Measurements from ENCODE around the gene MRTFA.
"Not testable (repeated sequence)": the region's sequence is repeated elsewhere in the genome, so short reads cannot be mapped to it uniquely, and the experiment has no call there.

Gene MRTFA

DNA sequence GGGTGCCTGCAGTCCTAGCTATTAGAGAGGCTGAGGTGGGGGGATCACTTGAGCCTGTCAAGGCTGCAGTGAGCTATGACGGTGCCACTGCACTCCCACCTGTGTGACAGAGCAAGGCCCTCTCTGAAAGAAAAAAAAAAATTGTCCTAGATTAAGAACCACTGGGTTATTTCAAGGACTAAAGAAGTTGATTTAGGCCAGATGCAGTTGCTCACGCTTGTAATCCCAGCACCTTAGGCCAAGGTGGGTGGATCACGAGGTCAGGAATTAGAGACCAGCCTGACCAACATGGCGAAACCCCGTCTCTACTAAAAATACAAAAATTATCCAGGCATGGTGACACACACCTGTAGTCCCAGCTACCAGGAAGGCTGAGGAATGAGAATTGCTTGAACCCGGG lies 129.0 kb downstream of the MRTFA start:
- TF ChIP-seq, protein P1, sequence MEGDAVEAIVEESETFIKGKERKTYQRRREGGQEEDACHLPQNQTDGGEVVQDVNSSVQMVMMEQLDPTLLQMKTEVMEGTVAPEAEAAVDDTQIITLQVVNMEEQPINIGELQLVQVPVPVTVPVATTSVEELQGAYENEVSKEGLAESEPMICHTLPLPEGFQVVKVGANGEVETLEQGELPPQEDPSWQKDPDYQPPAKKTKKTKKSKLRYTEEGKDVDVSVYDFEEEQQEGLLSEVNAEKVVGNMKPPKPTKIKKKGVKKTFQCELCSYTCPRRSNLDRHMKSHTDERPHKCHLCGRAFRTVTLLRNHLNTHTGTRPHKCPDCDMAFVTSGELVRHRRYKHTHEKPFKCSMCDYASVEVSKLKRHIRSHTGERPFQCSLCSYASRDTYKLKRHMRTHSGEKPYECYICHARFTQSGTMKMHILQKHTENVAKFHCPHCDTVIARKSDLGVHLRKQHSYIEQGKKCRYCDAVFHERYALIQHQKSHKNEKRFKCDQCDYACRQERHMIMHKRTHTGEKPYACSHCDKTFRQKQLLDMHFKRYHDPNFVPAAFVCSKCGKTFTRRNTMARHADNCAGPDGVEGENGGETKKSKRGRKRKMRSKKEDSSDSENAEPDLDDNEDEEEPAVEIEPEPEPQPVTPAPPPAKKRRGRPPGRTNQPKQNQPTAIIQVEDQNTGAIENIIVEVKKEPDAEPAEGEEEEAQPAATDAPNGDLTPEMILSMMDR (IDR thresholded peaks at IDR 0.05): no peak
- TF ChIP-seq ZFX (IDR thresholded peaks at IDR 0.05; ENCODE audit: borderline replicate concordance): no peak
- no peak overlapping the region for H3K27ac ChIP-seq

DNA sequence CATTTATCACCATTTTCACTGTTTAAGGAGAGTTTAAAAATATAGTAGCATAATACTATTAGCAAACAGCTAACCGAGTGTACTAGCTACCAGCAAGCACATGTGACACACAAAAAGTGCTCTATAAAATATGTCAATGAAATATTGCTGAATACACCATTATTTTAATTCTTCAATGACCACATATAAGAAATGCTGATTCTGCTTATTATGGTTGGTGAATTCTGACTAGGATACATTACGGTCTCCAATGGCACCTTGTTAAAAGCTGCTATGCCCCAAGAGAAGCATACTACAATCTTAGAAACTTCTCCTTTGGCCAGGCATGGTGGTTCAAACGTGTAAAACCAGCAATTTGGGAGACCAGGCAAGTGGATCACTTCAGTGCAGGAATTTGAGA lies 129.8 kb downstream of the MRTFA start:
- TF ChIP-seq ZFX (IDR thresholded peaks at IDR 0.05; ENCODE audit: borderline replicate concordance): no peak
- TF ChIP-seq, protein P1 (IDR thresholded peaks at IDR 0.05): no peak
- H3K27ac ChIP-seq: no peak overlapping the region

DNA sequence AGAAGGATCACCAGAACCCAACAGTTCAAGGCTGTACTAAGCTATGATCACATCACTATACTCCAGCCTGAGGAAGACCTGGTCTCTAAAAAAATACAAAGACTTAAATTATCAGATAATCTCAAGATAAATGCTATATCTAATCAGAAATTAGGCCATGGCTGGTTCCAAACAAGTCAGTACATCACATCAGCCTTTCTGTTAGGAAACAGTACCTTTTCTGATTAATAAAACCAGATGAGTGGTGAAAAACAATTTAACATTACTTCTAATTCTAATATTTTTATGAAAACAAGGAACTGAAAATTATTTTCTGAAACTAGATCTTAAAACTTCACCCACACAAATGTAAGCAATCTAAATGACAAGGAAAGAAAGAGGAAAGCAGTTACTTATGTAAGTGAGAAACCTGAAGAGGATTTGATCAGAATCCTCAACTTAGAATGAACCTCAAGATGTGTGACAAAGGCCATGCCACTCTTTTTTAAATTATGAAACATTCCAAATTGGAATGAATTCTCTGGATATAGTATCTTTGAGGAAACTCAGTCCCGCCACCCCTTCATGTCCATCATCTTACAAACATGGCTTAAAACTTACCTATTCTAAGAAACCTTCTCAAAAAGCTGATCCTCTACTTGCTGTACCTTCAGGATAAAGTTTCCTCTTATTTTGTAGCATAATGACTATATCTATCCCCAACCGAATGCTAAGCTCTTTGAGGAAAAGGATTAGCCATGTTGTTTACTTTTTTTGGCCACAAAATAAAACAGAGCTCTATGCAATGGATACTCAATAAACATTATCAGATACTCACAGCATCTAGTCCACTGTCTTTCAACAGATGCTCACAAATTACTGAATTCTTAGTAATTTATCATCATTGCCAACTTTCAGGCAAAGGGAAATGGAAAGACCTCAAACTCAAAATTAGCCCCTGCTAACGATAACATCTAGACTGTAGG lies 132.0 kb downstream of the MRTFA start:
- no peak for TF ChIP-seq ZFX (IDR thresholded peaks at IDR 0.05; ENCODE audit: borderline replicate concordance)
- TF ChIP-seq, protein P1 (IDR thresholded peaks at IDR 0.05): no peak
- no peak overlapping the region for H3K27ac ChIP-seq

DNA sequence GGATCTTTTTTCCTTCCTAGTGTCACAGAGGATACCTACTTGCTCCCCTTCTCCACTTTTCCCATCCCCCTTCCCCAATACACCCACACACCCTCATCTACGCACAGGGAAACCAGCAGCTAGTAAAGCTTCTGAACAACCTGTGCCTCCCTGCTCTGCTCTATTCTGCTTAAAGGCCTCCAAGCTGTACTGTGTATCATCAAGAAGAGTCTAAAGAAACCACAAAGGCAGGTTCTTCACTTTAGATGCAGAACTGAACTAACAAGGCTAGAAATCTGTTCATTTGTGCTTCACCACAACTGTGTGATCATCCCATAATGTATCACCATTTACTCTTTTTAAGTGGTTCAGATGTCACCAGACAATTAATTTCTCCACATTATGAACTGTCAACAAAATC lies 133.6 kb downstream of the MRTFA start:
- H3K27ac ChIP-seq: no peak overlapping the region
- no peak for TF ChIP-seq ZFX (IDR thresholded peaks at IDR 0.05; ENCODE audit: borderline replicate concordance)
- TF ChIP-seq, protein P1 (IDR thresholded peaks at IDR 0.05): no peak

DNA sequence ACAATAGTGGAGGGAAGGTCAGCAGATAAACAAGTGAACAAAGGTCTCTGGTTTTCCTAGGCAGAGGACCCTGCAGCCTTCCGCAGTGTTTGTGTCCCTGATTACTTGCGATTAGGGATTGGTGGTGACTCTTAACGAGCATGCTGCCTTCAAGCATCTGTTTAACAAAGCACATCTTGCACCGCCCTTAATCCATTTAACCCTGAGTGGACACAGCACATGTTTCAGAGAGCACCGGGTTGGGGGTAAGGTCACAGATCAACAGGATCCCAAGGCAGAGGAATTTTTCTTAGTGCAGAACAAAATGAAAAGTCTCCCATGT lies 136.1 kb downstream of the MRTFA start:
- not testable (repeated sequence) for H3K27ac ChIP-seq

DNA sequence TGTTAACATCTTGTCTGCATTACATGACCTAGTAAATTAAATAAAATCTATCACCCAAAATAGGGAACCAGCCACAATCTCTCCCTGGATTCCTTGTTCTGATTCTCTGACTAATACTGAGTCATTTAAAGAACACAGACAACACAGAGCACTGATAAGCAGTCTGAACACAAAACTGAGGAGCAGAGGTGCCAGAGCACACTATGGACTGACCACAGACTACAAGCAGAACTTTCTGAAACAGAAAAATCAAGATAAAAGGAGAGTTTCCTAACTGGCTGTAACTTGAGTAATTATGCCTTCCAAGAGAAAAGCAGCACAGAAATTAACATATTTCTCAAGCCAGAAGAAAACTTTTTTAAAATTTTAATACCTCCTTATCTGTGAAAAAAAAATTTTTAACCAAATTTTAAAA lies 137.3 kb downstream of the MRTFA start:
- peak overlapping the region; percentile 30 for H3K27ac ChIP-seq

DNA sequence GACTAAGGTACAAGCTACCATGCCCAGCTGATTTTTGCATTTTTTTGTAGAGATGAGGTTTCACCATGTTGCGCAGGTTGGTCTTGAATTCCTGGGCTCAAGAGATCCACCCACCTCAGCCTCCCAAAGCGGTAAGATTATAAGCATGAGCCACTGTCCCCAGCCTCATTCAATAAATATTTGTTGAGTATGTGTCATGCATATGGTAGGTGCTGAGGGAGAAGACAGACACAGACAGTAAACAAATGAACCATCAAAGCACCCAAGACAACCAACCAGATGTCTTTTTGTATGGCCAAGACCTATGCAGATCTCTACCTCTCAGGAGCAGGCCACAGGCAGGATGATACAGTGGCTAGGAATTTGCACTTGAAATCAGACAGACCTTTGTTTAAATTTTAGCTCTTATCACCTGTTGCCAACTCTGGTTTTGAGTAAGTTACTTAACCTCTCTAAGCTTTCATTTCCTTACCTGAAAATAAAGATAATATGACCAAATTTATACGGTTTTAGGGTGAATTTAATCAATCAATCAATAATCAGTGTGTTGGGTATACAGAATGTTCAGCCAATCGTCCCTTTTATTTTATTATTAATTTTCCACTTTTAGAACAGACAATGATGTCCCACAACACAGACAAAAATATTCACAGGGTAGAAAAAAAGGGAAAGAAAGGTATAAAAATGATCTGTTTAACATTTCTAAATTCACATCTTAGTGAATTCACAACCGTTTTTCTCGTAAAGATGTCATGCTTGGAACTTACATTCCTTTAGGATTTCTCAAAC lies 137.9 kb downstream of the MRTFA start:
- peak overlapping the region; percentile 30 for H3K27ac ChIP-seq
- TF ChIP-seq ZFX (IDR thresholded peaks at IDR 0.05; ENCODE audit: borderline replicate concordance): no peak
- TF ChIP-seq, protein P1 (IDR thresholded peaks at IDR 0.05): no peak

More for the DNA sequence above, 137.3 kb downstream of the MRTFA start:
- no peak for TF ChIP-seq ZFX (IDR thresholded peaks at IDR 0.05; ENCODE audit: borderline replicate concordance)
- TF ChIP-seq, protein P1 (IDR thresholded peaks at IDR 0.05): no peak

Measured in 22Rv1 (cell line).